Lower leg skin (tissue), 4 donors: Measurements from ENCODE around the gene BARD1. TPM values are rescaled to one million over a fixed set of nuclear protein-coding genes. Genes with fewer than 3 reads are reported as not detected.

ENCODE experiments used
- DNase-seq, 2 donors: peaks; one replicate each; pipeline ENCODE4 v3.0.0-alpha.2; 2019; ENCODE audit warnings: low spot score in 2 of 2
- H3K4me3 ChIP-seq: fragments of 200-600 bp; sonication (generic); 2 replicates; pipeline ENCODE4 v1.5.1; 2017; ENCODE audit warnings: mild to moderate bottlenecking, low read depth; ENCODE audit not compliant: poor library complexity, severe bottlenecking
- POLR2A ChIP-seq, 2 donors: fragments of 450-650 bp; IDR thresholded peaks; one replicate each; pipeline ENCODE4 v1.6.1; 2016 to 2017; ENCODE audit warnings: antibody characterized with exemption in 2 of 2, mild to moderate bottlenecking in 1 of 2, moderate library complexity in 1 of 2
- WGBS, 2 donors: methylation state at CpG; one replicate each; pipeline ENCODE4 v1.1.5; 2018; 5-methylcytosine and 5-hydroxymethylcytosine counted together
- intact Hi-C: fragments of 100-400 bp; cut with DNase I; formaldehyde crosslinking; loops from one replicate; pipeline ENCODE4 v1.15.0; 2023; ENCODE audit warnings: low total_unique reads
- total RNA-seq, 4 donors: library from RNA; depleted of rRNA; stranded (reverse); fragments of >200 nt; gene quantifications; one replicate each; pipeline ENCODE4 v1.1.0, GENCODE V29; 2016
- TF ChIP-seq, protein P1 (sequence below), 3 donors: fragments of 450-650 bp; IDR thresholded peaks; one replicate each; pipeline ENCODE4 v1.5.1; 2016; ENCODE audit warnings: antibody characterized with exemption in 3 of 3, mild to moderate bottlenecking in 3 of 3, moderate library complexity in 2 of 3

Gene BARD1
- 10 to 100 TPM; 19.4 to 41.8 (median 23.2) TPM for total RNA-seq

DNA sequence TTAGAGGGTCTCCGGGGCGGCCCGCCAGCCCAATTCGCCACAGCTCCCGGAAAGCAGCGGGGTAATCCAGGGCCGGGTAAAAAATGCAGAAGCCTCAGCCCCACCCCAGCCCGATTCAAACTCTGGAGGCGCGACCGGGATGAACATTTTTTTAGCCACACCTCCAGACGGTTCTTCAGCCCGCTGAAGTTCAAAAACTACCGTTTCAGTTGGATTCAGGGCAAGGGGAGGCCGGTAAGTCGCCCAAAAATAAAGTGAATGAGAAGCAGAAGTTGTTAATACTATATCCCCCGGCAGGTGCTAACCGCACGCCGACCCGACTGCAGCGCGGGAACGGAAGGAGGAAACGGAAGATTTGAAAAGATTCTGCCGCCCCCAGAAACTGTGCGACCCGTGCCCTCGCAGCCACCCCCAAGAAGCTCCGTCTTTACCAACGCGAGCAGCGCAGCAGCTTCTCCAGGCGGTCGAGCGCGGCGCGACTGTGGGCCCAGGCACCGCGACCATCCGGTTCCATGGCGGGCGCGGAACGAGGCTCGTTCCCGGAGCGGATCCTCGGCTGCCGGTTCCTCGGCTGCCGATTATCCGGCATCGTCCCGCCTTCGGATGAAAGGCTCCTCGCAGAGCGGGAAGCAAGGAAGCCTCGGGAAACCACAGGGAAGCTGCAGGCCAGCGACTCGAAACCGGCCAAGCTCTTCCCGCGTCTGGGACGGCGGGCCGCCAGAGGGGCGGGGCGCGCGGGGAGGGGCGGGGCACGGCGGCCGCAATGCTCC lies at the start of gene BARD1:
Gene BARD1, minus strand, starts transcription at position 703 of the 770 bp plus-strand sequence. Its CDS starts 114 bp downstream, at position 589.
- intact Hi-C loops, result no loop called here
- peak; percentile 62 to 92 for DNase-seq
- H3K4me3 ChIP-seq, result peak within 1 kb of the TSS; percentile 92
- WGBS, 2 donors, result 0 to 1% methylated on average over 35 to 48 of the region's 76 CpGs
- TF ChIP-seq POLR2A (IDR thresholded peaks at IDR 0.05), result no peak
- TF ChIP-seq, protein P1, sequence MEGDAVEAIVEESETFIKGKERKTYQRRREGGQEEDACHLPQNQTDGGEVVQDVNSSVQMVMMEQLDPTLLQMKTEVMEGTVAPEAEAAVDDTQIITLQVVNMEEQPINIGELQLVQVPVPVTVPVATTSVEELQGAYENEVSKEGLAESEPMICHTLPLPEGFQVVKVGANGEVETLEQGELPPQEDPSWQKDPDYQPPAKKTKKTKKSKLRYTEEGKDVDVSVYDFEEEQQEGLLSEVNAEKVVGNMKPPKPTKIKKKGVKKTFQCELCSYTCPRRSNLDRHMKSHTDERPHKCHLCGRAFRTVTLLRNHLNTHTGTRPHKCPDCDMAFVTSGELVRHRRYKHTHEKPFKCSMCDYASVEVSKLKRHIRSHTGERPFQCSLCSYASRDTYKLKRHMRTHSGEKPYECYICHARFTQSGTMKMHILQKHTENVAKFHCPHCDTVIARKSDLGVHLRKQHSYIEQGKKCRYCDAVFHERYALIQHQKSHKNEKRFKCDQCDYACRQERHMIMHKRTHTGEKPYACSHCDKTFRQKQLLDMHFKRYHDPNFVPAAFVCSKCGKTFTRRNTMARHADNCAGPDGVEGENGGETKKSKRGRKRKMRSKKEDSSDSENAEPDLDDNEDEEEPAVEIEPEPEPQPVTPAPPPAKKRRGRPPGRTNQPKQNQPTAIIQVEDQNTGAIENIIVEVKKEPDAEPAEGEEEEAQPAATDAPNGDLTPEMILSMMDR (IDR thresholded peaks at IDR 0.05), result no peak

- DNase-seq, result no peak
- TF ChIP-seq, protein P1 (IDR thresholded peaks at IDR 0.05), result no peak
- TF ChIP-seq POLR2A (IDR thresholded peaks at IDR 0.05), result no peak
- 48 to 53% methylated on average over 3 of the region's 3 CpGs for WGBS, 2 donors
- intact Hi-C loops, result no loop called here
- no peak overlapping the region for H3K4me3 ChIP-seq
Observed at GRCh38 chr2:214856137-214856536, 46.7 kb upstream of the BARD1 start.

DNA sequence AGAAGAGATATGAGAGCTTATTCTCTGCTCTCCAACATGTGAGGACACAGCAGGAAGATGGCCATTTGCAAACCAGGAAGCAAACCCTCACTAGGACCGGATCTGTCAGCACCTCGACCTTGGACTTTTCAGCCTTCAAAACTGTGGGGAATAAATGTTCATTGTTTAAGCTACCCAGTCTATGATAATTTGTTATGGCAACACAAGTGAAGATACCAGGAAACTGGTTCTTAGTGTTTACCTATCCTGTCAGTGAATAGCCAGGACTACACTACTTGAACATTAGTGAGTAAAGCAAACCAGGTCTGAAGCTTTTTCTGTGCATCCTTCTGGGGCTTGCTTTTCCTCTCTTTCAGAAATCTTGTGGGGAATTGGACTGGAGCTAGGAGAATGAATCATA lies 44.4 kb upstream of the BARD1 start:
- DNase-seq, result no peak
- intact Hi-C loops, result no loop called here
- no peak overlapping the region for H3K4me3 ChIP-seq
- 61 to 73% methylated on average over 2 of the region's 2 CpGs for WGBS, 2 donors
- TF ChIP-seq, protein P1 (IDR thresholded peaks at IDR 0.05), result no peak
- TF ChIP-seq POLR2A (IDR thresholded peaks at IDR 0.05), result no peak

DNA sequence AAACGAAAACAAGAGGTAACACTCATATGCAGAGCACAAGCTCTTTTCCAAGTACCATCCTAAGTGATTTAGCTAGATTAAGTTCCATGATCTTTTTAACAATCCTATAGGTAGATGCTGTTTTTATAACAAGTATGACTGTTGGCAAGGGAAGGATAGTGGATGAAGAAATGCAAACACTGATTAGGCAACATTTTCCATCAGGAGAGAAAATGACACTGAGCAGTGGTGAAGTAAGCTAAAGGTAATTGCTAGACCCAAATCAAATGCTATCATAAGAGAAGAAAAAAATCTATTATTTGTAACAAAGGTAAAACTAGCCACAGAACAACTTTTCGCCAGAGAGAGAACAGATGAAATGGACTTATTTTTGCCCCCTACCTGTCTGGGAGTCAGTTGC lies 34.3 kb upstream of the BARD1 start:
- no peak for TF ChIP-seq POLR2A (IDR thresholded peaks at IDR 0.05)
- TF ChIP-seq, protein P1 (IDR thresholded peaks at IDR 0.05), result no peak
- intact Hi-C loops, result no loop called here
- WGBS, 2 donors, result 88% methylated on average over 2 of the region's 2 CpGs
- H3K4me3 ChIP-seq, result no peak overlapping the region
- DNase-seq, result no peak

DNA sequence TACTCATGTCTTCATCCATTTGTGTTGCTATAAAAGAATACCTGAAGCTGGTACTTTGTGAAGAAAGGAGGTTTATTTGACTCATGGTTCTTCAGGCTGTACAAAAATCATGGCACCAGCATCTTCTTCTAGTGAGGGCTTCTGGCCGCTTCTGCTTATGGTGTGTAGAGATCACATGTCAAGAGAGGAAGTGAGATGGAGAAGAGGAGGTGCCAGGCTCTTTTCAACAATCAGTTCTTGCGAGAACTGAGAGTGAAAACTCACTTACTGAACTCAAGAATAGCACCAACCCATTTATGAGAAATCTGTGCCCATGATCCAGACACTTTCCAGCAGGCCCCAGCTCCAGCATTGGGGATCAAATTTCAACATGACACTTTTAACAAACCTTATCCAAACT lies 30.0 kb upstream of the BARD1 start:
- DNase-seq, result no peak
- TF ChIP-seq, protein P1 (IDR thresholded peaks at IDR 0.05), result no peak
- TF ChIP-seq POLR2A (IDR thresholded peaks at IDR 0.05), result no peak
- WGBS, 2 donors, result 90 to 91% methylated on average over 2 of the region's 2 CpGs
- intact Hi-C loops, result no loop called here
- no peak overlapping the region for H3K4me3 ChIP-seq

GRCh38 chr2:214837466-214837865 lies 28.0 kb upstream of the BARD1 start:
- intact Hi-C loops, result no loop called here
- no peak overlapping the region for H3K4me3 ChIP-seq
- no peak for DNase-seq
- TF ChIP-seq, protein P1 (IDR thresholded peaks at IDR 0.05), result no peak
- no peak for TF ChIP-seq POLR2A (IDR thresholded peaks at IDR 0.05)
